A549 (cell line): ENCODE results near the gene TMEM240. TPM values are rescaled to one million over a fixed set of nuclear protein-coding genes. Genes with fewer than 3 reads are reported as not detected.

Experiments used
- ATAC-seq, 2 experiments: fragments of 200-7000 bp in 1 of 2; fragments of >200 bp in 1 of 2; cut with Nextera tagmentation in 1 of 2; cut with Tn5 transposase in 1 of 2; 3 replicates each; pipeline versions ENCODE4 v1.8.0 to v1.9.1; 2018 to 2020; ENCODE audit warnings: mild to moderate bottlenecking in 1 of 2, moderate library complexity in 1 of 2
- CTCF ChIA-PET: fragments of 300-600 bp; sonication (Branson Sonifier 250); formaldehyde crosslinking; extraction: SDS; loops from one replicate; lab custom pipeline; 2021; ENCODE audit warnings: antibody characterized with exemption, inconsistent platforms; lab: Yijun Ruan, JAX
- POLR2A ChIA-PET: fragments of 350-600 bp; formaldehyde crosslinking; extraction: SDS; loops from one replicate; lab custom pipeline; 2021; ENCODE audit warnings: antibody characterized with exemption, inconsistent platforms; lab: Yijun Ruan, JAX
- DNase-seq, 2 experiments: peaks; one replicate each; pipeline versions ENCODE4 v3.0.0 to v3.0.0-alpha.2; 2011 to 2016; ENCODE audit warnings: low read depth in 1 of 2, low spot score in 1 of 2
- FAIRE-seq: peaks from 2 replicates; lab custom pipeline; 2011; peaks lifted over from hg19 to GRCh38; lab: Jason Lieb, UNC
- H3K27ac ChIP-seq, 2 experiments: fragments of >200 bp; sonication (Bioruptor Twin); formaldehyde crosslinking; 3 replicates each; pipeline ENCODE4 v1.5.1; 2016 to 2017
- H3K4me1 ChIP-seq: fragments of >200 bp; sonication (Bioruptor Twin); formaldehyde crosslinking; 3 replicates; pipeline ENCODE4 v1.6.1; 2016
- H3K4me2 ChIP-seq: fragments of >200 bp; sonication (Bioruptor Twin); formaldehyde crosslinking; 3 replicates; pipeline ENCODE4 v1.6.1; 2016
- H3K4me3 ChIP-seq: fragments of >200 bp; sonication (Bioruptor Twin); formaldehyde crosslinking; 3 replicates; pipeline ENCODE4 v1.5.1; 2016
- H3K9me3 ChIP-seq: fragments of >200 bp; sonication (Bioruptor Twin); formaldehyde crosslinking; 3 replicates; pipeline ENCODE4 v1.6.1; 2016
- ATOH8 ChIP-seq: fragments of 250-450 bp; sonication (Bioruptor Pico); IDR thresholded peaks from 2 replicates; pipeline ENCODE4 v1.5.0; 2020; ENCODE audit warnings: low read depth, mild to moderate bottlenecking, moderate library complexity
- BHLHE40 ChIP-seq: IDR thresholded peaks from 2 replicates; pipeline ENCODE4 v1.6.1; 2012; ENCODE audit warnings: low read depth, low read length, inconsistent platforms
- CBX2 ChIP-seq: fragments of 200-600 bp; sonication (generic); IDR thresholded peaks from 2 replicates; pipeline ENCODE4 v1.6.1; 2016; ENCODE audit warnings: low read depth, mild to moderate bottlenecking, borderline replicate concordance
- EP300 ChIP-seq, 2 experiments: fragments of >200 bp; sonication (Bioruptor Twin); formaldehyde crosslinking; IDR thresholded peaks; 2 replicates in 1 of 2; 3 replicates in 1 of 2; pipeline ENCODE4 v1.6.1; 2016 to 2017
- HDAC2 ChIP-seq: fragments of 200-600 bp; sonication (generic); IDR thresholded peaks from 2 replicates; pipeline ENCODE4 v1.6.1; 2016
- HMGXB4 ChIP-seq: fragments of 250-450 bp; sonication (Bioruptor Pico); IDR thresholded peaks from 2 replicates; pipeline ENCODE4 v1.5.0; 2021; ENCODE audit warnings: mild to moderate bottlenecking, moderate library complexity, borderline replicate concordance
- MAZ ChIP-seq: fragments of 150-350 bp; IDR thresholded peaks from 2 replicates; pipeline ENCODE4 v1.6.1; 2014; ENCODE audit warnings: antibody characterized with exemption, low read depth, low read length, borderline replicate concordance
- MYC ChIP-seq: IDR thresholded peaks from 2 replicates; pipeline ENCODE4 v1.6.1; 2012; ENCODE audit warnings: mild to moderate bottlenecking, inconsistent platforms, low read length, improper control_type of control experiment, borderline replicate concordance
- PBX3 ChIP-seq: IDR thresholded peaks from 2 replicates; pipeline ENCODE4 v1.6.1; 2012
- RAD21 ChIP-seq, 2 experiments: fragments of >200 bp in 1 of 2; sonication (Bioruptor Twin) in 1 of 2; formaldehyde crosslinking in 1 of 2; IDR thresholded peaks in 1 of 2; conservative IDR thresholded peaks in 1 of 2; 2 replicates in 1 of 2; 3 replicates in 1 of 2; pipeline ENCODE4 v1.6.1; 2012 to 2018; ENCODE audit warnings: inconsistent platforms in 1 of 2
- RARB ChIP-seq: fragments of 250-450 bp; sonication (Bioruptor Pico); IDR thresholded peaks from 2 replicates; pipeline ENCODE4 v1.8.0; 2021; ENCODE audit warnings: mild to moderate bottlenecking, moderate library complexity
- TP53 ChIP-seq: fragments of 250-450 bp; sonication (Bioruptor Pico); IDR thresholded peaks from 2 replicates; pipeline ENCODE4 v1.5.0; 2021; ENCODE audit warnings: mild to moderate bottlenecking, moderate library complexity
- ZNF302 ChIP-seq: fragments of 250-450 bp; sonication (Bioruptor Pico); IDR thresholded peaks from 2 replicates; pipeline ENCODE4 v1.9.0; 2021; ENCODE audit warnings: inconsistent platforms, mild to moderate bottlenecking, moderate library complexity
- ZSCAN20 ChIP-seq: fragments of 250-450 bp; sonication (Bioruptor Pico); IDR thresholded peaks from 2 replicates; pipeline ENCODE4 v1.8.0; 2022; ENCODE audit warnings: mild to moderate bottlenecking, moderate library complexity
- WGBS: methylation state at CpG from one replicate; pipeline ENCODE4 v1.1.6; 2017; ENCODE audit errors: missing lambda C conversion rate; 5-methylcytosine and 5-hydroxymethylcytosine counted together
- polyA plus RNA-seq, 4 experiments: library from polyadenylated mRNA; depleted of rRNA in 3 of 4; stranded (reverse); fragments of >200 nt; fragmentation: RNase III in 1 of 4; extraction: RNeasy Plus Mini Kit Qiagen cat#74134 plus additional on column Dnase treatment in 1 of 4; gene quantifications; 2 replicates in 3 of 4; 3 replicates in 1 of 4; pipeline ENCODE4 v1.2.3, GENCODE V29; 2011 to 2017
- TF ChIP-seq, protein P1 (sequence below): fragments of >200 bp; sonication (Bioruptor Twin); formaldehyde crosslinking; IDR thresholded peaks from 3 replicates; pipeline ENCODE4 v1.6.1; 2016
- TF ChIP-seq, protein P2 (sequence below): fragments of >200 bp; sonication (Bioruptor Twin); formaldehyde crosslinking; IDR thresholded peaks from 2 replicates; pipeline ENCODE4 v1.6.1; 2016

The TMEM240 gene
- polyA plus RNA-seq, 2 of the 4 experiments (the other 2 are of a cell fraction), result 0.14 to 1.1 TPM

DNA sequence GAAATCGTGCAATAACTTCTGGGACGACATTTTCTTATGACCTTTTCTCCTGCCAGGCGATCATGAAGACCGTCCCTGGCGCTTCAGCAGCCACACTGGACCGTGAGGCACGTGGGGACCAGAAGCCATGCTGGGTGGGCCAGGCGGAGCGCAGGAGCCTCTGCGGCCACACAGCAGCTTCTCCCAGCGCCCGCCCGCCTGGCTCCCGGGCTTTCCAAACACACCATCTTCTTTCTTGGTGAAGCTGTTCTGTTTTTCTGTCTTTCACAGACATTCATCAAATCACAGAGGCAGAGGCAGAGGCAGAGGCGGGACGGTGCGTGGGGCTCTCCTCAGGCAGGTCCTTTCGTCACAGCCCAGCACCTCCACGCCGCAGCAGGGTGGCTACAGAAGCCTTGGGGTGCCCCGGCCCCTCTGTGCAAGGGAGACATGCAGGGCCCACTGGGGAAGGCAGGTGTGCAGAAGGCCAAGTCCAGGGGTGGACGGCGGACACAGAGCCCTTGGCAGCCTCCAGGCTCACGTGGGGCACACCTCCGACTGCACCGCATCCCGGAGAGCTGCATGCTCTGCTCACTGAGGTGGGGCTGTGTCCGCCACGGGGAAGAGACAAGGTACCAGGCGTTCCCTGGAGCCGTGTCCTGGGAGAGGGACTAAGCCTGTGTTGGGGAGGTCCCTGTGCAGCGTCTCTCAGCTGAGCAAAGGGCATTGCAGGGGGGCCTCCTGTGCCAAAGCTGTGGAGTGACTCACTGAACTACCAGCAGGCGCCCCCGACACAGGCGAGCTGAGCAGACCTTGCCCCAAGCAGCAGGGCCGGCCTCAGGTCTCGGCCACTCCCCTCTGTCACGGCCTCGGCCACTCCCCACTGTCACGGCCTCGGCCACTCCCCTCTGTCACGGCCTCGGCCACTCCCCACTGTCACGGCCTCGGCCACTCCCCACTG, 2.6 kb upstream of the TMEM240 start:
- H3K27ac ChIP-seq, result no peak overlapping the region
- WGBS, result 91% methylated on average over 27 of the region's 45 CpGs
- H3K4me2 ChIP-seq, result no peak overlapping the region
- no peaks in the 10 kb centered on the region for H3K4me1 ChIP-seq
- no peak for DNase-seq
- H3K4me3 ChIP-seq, result no peak overlapping the region
- ChIA-PET POLR2A (no interaction called here), CTCF (interaction anchor here (1.1 to 2.0 kb wide), 2 partner anchors 8 to 14 kb away, joined by 3 to 10 read pairs; no protein-coding TSS in a partner anchor)
- FAIRE-seq, result no peak
- H3K9me3 ChIP-seq, result no peaks in the 10 kb centered on the region
- TF ChIP-seq EP300 (IDR thresholded peaks at IDR 0.05) (no peak), BHLHE40 (no peak), RARB (CRISPR knock-in tag) (no peak), HMGXB4 (CRISPR knock-in tag) (no peak), HDAC2 (no peak), ATOH8 (CRISPR knock-in tag) (no peak), ZNF302 (CRISPR knock-in tag) (no peak), MYC (no peak), RAD21 (conservative IDR thresholded peaks at IDR 0.05 in 1 of 2, IDR thresholded peaks at IDR 0.05 in 1 of 2) (no peak), TP53 (CRISPR knock-in tag) (no peak), CBX2 (no peak)
- TF ChIP-seq, protein P1, sequence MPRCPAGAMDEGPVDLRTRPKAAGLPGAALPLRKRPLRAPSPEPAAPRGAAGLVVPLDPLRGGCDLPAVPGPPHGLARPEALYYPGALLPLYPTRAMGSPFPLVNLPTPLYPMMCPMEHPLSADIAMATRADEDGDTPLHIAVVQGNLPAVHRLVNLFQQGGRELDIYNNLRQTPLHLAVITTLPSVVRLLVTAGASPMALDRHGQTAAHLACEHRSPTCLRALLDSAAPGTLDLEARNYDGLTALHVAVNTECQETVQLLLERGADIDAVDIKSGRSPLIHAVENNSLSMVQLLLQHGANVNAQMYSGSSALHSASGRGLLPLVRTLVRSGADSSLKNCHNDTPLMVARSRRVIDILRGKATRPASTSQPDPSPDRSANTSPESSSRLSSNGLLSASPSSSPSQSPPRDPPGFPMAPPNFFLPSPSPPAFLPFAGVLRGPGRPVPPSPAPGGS, result no peak
- TF ChIP-seq, protein P2, sequence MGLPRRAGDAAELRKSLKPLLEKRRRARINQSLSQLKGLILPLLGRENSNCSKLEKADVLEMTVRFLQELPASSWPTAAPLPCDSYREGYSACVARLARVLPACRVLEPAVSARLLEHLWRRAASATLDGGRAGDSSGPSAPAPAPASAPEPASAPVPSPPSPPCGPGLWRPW, result no peak
- TF ChIP-seq, all 56 proteins: peak for 0
- no peak for ATAC-seq

DNA sequence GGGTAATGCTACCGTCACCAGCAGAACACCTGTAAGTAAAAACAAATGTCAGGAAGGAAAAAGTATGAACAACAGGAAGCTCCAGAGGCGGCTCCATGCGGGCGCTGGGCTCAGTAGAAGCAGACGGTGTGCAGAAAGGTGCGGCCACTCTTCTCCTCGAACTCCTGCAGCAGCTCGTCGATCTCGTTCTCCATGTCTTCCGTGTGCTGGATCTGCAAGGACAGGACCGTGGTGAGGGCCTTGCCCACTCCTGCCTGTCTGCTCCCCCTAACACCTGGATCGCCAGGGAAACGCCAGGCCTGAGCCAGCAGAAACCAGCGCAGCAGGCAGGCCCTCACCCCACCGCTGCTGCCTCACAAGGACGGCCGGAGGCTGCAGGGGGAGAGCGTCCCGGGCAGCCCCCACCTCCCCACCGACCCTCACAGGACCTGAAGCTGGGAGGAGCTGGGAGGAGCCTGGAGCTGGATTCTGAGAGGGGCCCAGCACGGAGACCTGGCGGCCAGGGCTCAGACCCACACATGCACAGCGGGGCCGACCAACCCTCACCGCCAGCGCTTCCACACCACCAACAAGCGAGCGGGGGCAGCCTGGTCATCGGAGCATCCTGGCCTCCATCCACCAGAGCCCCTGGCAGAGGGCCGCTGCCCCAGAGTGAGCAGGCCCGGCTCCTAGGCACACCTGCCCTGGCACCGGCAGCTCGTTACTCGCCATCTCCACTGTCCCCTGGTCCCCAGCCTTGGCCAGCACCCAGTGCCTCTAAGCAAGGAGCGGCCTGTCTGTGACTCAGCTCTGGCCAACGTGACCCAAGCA, 1.7 kb upstream of the TMEM240 start:
- H3K4me1 ChIP-seq, result no peaks in the 10 kb centered on the region
- no peak overlapping the region for H3K4me2 ChIP-seq
- H3K4me3 ChIP-seq, result no peak overlapping the region
- FAIRE-seq, result no peak
- no peak overlapping the region for H3K27ac ChIP-seq
- no peak for ATAC-seq
- DNase-seq, result no peak
- ChIA-PET CTCF (interaction anchor here (0.8 to 2.0 kb wide), 3 partner anchors 9 to 15 kb away, joined by 3 to 10 read pairs (median 3); no protein-coding TSS in a partner anchor), POLR2A (no interaction called here)
- no peak for TF ChIP-seq MAZ
- no peak for TF ChIP-seq PBX3
- TF ChIP-seq RARB (CRISPR knock-in tag), result no peak
- TF ChIP-seq ZSCAN20 (CRISPR knock-in tag), result no peak
- 91% methylated on average over 24 of the region's 37 CpGs for WGBS
- no peaks in the 10 kb centered on the region for H3K9me3 ChIP-seq
